OCI-LY3 (cell line): Measurements from ENCODE around the gene AVEN.

Experiments used
- H2AFZ ChIP-seq: fragments of 200-600, 300-600 bp; shearing (Covaris generic); 2 replicates; pipeline ENCODE4 v1.6.0; 2014; ENCODE audit warnings: antibody characterized with exemption, low read depth, low read length
- H3K27ac ChIP-seq: fragments of 200-600, 300-600 bp; sonication (generic); 2 replicates; pipeline ENCODE4 v1.5.1; 2014; ENCODE audit warnings: mild to moderate bottlenecking, low read length, moderate library complexity, mixed read lengths
- H3K27me3 ChIP-seq: fragments of 200-600, 300-600 bp; sonication (generic); 2 replicates; pipeline ENCODE4 v1.6.1; 2014; ENCODE audit warnings: low read depth, low read length, mixed read lengths
- H3K36me3 ChIP-seq: fragments of 200-600, 300-600 bp; sonication (generic); replicated peaks from 2 replicates; pipeline ENCODE3; 2014; ENCODE audit warnings: low read depth, low read length, mixed read lengths
- H3K4me1 ChIP-seq: fragments of 300-600, 200-600 bp; sonication (generic); 2 replicates; pipeline ENCODE4 v1.6.1; 2014; ENCODE audit warnings: low read length, mixed read lengths
- H3K4me2 ChIP-seq: fragments of 200-600, 300-600 bp; sonication (generic); 2 replicates; pipeline ENCODE4 v1.6.1; 2014; ENCODE audit warnings: low read length, mixed read lengths
- H3K4me3 ChIP-seq: fragments of 300-600, 200-600 bp; sonication (generic); 2 replicates; pipeline ENCODE4 v1.5.1; 2014; ENCODE audit warnings: antibody characterized with exemption, mild to moderate bottlenecking, low read length, moderate library complexity
- H3K79me2 ChIP-seq: fragments of 300-600, 200-600 bp; shearing (Covaris generic); 2 replicates; pipeline ENCODE4 v1.6.1; 2014; ENCODE audit warnings: mild to moderate bottlenecking, low read length, mixed read lengths
- H3K9ac ChIP-seq: fragments of 300-600, 200-600 bp; shearing (Covaris generic); 2 replicates; pipeline ENCODE4 v1.6.0; 2014; ENCODE audit warnings: mild to moderate bottlenecking, low read length, moderate library complexity
- H3K9me3 ChIP-seq: fragments of 200-600, 300-600 bp; shearing (Covaris generic); 2 replicates; pipeline ENCODE4 v1.6.1; 2014; ENCODE audit warnings: low read length, mixed read lengths; ENCODE audit not compliant: insufficient read depth
- H4K20me1 ChIP-seq: fragments of 200-600, 300-600 bp; sonication (generic); 2 replicates; pipeline ENCODE4 v1.6.1; 2016; ENCODE audit warnings: low read length, mixed read lengths; ENCODE audit not compliant: insufficient read depth
- EZH2phosphoT487 ChIP-seq: fragments of 200-600 bp; shearing (Covaris generic); IDR thresholded peaks from 2 replicates; pipeline ENCODE4 v1.6.1; 2018; ENCODE audit warnings: antibody characterized with exemption, mixed run types, low read depth
- TF ChIP-seq, protein P1 (sequence below): fragments of 200-600, 300-600 bp; sonication (generic); IDR thresholded peaks from 2 replicates; pipeline ENCODE4 v1.5.1; 2014; ENCODE audit warnings: antibody characterized with exemption, low read length, low read depth

The AVEN gene

DNA sequence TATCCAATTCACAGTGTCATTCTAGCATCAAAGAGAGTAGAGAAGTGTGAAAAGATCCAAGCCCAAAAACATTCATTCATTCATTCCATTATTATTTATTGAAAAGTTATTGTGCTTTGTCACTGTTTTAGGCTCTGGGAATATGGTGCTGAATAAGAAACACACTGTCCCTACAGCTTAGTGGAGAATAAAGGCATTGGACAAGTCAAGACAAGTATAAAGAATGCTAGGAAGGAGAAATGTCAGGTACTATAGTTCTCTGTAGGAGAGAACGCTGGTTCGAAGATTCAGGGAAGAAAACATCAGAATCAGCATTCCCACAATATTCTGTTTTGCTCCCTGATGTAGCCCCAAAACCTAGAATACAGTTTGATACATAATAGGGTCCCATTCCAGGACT lies 199.5 kb downstream of the AVEN start:
- H3K4me3 ChIP-seq: no peak overlapping the region
- H3K36me3 ChIP-seq: no peaks in the 10 kb centered on the region
- TF ChIP-seq, protein P1, sequence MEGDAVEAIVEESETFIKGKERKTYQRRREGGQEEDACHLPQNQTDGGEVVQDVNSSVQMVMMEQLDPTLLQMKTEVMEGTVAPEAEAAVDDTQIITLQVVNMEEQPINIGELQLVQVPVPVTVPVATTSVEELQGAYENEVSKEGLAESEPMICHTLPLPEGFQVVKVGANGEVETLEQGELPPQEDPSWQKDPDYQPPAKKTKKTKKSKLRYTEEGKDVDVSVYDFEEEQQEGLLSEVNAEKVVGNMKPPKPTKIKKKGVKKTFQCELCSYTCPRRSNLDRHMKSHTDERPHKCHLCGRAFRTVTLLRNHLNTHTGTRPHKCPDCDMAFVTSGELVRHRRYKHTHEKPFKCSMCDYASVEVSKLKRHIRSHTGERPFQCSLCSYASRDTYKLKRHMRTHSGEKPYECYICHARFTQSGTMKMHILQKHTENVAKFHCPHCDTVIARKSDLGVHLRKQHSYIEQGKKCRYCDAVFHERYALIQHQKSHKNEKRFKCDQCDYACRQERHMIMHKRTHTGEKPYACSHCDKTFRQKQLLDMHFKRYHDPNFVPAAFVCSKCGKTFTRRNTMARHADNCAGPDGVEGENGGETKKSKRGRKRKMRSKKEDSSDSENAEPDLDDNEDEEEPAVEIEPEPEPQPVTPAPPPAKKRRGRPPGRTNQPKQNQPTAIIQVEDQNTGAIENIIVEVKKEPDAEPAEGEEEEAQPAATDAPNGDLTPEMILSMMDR: no peak
- no peak for TF ChIP-seq EZH2phosphoT487

DNA sequence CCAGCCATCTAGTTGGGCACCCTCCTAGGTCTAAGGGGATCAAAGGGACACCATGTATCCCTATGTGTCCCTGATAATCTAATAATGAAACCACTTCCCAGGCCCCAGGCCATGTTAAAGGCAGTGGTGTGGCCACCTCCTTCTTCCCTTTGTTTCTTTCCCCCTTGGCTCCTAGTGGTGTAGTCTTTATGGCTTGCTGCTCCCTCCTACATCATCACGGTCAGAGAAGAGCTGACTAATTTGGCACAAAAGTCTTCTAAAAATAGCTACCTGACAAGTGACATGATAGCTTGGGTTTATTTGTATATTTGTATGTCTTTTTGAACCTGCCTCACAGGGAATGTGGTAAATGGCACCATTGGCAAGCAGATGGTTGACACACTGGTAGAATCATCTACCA lies 201.7 kb downstream of the AVEN start:
- Histone ChIP-seq H3K36me3 (no peaks in the 10 kb centered on the region), H3K9me3 (no peaks in the 10 kb centered on the region)

More for the DNA sequence above, 199.5 kb downstream of the AVEN start:
- Histone ChIP-seq H4K20me1 (no peaks in the 10 kb centered on the region), H3K4me2 (no peak overlapping the region), H3K4me1 (no peaks in the 10 kb centered on the region), H2AFZ (no peak overlapping the region), H3K27me3 (no peaks in the 10 kb centered on the region), H3K79me2 (no peaks in the 10 kb centered on the region), H3K27ac (no peak overlapping the region), H3K9me3 (no peaks in the 10 kb centered on the region), H3K9ac (no peak overlapping the region)

DNA sequence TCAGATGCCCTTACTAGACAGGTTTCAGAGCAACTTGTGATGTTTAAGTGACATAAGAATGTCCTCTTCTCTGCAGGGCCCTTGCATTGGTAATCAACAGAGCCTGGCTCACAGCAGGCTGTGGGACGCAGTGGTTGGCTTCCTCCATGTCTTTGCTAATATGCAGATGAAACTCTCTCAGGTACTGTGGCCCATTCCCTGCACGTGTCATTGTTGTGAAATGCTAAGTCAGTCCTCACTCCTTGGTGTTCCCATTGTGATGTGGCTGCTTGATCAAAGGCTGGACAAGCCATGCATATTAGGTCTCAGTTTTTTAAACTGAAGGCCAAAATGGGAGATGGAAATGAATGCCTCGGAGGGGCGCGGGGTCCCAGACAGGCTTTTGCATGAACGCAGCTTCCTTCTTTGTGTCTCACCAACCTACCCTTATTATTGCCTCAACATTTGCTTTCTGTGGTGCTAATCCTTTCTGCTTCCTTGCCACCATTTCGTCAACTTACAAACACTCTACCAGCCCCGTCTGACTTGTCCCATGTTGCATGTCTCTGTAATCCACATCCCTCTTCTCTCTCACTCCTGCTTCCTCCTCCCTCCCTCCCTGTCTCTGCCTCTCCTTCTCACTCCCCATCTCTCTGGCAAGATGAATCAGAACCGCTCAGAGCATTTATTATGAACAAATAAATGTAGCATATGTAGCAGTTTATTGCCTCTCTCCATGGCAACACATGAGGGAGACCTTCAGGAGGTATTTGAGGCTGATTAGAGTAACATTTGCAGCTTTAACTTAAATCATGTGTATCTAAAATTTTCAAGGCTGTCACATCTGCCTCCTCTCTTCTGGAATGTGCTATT lies 203.9 kb downstream of the AVEN start:
- Histone ChIP-seq H3K4me3 (no peak overlapping the region), H3K36me3 (no peaks in the 10 kb centered on the region), H3K4me2 (no peak overlapping the region), H3K27me3 (peaks cover 7% of the 10 kb centered on the region; the same call in 1 of the 2 replicates), H3K9me3 (no peaks in the 10 kb centered on the region), H2AFZ (no peak overlapping the region), H3K27ac (no peak overlapping the region), H4K20me1 (no peaks in the 10 kb centered on the region), H3K4me1 (no peaks in the 10 kb centered on the region), H3K79me2 (no peaks in the 10 kb centered on the region), H3K9ac (no peak overlapping the region)
- no peak for TF ChIP-seq EZH2phosphoT487
- TF ChIP-seq, protein P1: no peak

More for the DNA sequence above, 201.7 kb downstream of the AVEN start:
- no peaks in the 10 kb centered on the region for H4K20me1 ChIP-seq
- no peaks in the 10 kb centered on the region for H3K79me2 ChIP-seq
- H3K4me2 ChIP-seq: no peak overlapping the region
- no peak overlapping the region for H3K4me3 ChIP-seq
- no peak overlapping the region for H3K9ac ChIP-seq
- no peaks in the 10 kb centered on the region for H3K4me1 ChIP-seq
- no peak overlapping the region for H3K27ac ChIP-seq
- no peaks in the 10 kb centered on the region for H3K27me3 ChIP-seq
- TF ChIP-seq EZH2phosphoT487: no peak
- TF ChIP-seq, protein P1: no peak
- H2AFZ ChIP-seq: no peak overlapping the region

DNA sequence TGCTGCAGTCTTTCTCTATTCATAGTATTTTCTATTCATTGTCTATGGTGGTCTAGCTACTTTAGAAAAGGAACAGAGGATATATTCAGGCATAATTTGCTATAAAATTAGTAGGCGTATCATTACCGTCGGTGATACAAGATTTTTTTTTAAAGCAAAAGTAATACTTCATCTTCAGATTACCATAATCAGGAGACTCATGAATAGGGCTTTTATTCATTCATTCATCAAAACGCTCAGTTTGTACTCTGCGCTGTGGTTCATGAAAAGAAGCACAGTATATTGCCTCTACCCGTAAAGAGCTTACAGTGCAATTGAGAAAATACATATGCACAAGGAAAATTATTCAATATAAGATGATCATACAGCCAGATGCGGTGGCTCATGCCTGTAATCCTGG lies 207.4 kb downstream of the AVEN start:
- Histone ChIP-seq H3K9me3 (no peaks in the 10 kb centered on the region), H3K4me3 (no peak overlapping the region), H3K9ac (no peak overlapping the region), H3K36me3 (no peaks in the 10 kb centered on the region), H3K4me2 (no peak overlapping the region), H3K27ac (no peak overlapping the region), H2AFZ (no peak overlapping the region), H3K4me1 (no peaks in the 10 kb centered on the region), H4K20me1 (no peaks in the 10 kb centered on the region), H3K27me3 (peaks cover 7% of the 10 kb centered on the region; the same call in 1 of the 2 replicates), H3K79me2 (no peaks in the 10 kb centered on the region)
- no peak for TF ChIP-seq EZH2phosphoT487
- TF ChIP-seq, protein P1: no peak
